NCI-H2196 (cell line): ENCODE data around the gene NTM.

Source experiments
- DNase-seq: peaks from one replicate; lab custom pipeline; 2025; ENCODE audit not compliant: unreplicated experiment; lab: John Stamatoyannopoulos, UW

The NTM gene

GRCh38 chr11:132087148-132087547 lies 716.7 kb downstream of the NTM start:
- no peak for DNase-seq

DNA sequence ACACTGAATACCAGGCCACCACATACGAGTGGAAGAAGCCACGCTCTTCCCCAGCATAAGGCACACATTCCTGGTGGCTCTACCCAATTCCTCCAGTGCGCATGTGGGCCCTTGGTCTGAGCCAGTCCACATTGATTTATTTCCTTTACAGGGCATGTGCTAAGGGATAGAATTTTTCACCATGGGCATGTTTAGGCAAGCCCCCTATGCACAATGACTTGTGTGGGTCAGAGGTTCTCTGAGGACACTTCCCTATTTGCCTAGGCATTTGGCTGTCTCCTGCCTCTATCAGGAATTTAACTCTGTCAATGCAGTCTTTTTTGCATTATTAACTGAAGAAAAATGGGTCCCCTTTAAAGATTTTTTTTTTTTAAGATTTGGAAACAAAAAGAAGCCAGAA lies 718.1 kb downstream of the NTM start:
- no peak for DNase-seq

- no peak for DNase-seq
Measured at GRCh38 chr11:132093536-132094259, 723.3 kb downstream of the NTM start.

- no peak for DNase-seq
Measured at GRCh38 chr11:132094598-132094997, 724.2 kb downstream of the NTM start.

GRCh38 chr11:132095230-132096131 lies 725.1 kb downstream of the NTM start:
- DNase-seq = no peak

GRCh38 chr11:132096132-132096825 lies 725.9 kb downstream of the NTM start:
- DNase-seq = no peak

DNA sequence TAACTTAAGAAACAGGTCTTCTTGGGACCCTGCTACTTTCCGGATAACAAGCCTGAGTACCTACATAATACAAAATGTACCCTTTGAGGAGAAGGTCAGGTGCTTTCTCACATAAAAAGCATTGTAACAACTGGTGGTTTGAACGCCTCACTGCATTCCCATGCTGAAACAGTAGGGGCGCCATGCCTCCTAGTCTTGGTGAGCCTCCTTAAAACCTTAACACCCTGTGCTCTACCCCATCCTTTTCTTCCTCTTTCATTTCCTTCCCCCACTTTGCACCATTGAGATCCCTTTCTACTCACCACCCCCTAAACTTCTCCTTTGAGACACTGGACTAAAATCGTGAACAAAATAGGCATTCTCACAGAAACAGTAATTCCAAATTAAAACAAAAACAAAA lies 729.3 kb downstream of the NTM start:
- DNase-seq = no peak

DNA sequence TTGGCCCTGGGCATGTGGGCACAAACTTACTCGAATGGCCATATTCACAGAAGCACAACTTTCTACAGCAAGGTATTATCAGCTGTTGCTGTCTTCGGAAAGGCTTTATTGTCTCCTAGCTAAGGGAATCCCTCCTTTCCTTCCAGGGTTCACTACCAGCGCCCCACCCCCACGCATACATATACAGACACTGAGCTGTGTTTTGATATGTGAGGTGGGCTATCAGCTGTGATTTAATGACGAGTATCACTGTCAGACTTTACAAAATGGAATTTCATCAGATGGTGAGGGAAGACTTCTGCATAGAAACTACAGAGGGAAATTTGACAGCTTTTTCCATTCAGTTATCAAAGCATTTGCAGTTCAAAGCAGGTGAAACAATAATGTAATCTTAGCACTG lies 730.2 kb downstream of the NTM start:
- no peak for DNase-seq

DNA sequence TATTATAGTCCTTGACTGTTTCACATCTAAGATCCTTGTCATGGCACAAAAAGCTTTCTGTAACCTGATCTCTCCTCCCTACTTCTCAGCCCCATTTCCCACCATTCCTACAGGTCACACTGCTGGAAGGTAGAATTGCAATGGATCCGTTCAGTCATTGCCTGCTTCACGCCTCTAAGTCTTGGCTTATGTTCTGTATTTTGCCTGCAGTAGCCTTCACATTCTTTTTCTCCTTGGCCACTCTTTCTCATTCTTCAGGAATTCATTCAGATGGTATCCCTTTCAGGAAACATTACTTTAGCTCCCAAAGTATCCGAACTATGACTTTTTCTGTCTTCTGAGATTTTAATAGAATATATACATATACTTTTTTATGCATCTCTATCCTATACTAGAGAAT lies 731.5 kb downstream of the NTM start:
- no peak for DNase-seq

DNA sequence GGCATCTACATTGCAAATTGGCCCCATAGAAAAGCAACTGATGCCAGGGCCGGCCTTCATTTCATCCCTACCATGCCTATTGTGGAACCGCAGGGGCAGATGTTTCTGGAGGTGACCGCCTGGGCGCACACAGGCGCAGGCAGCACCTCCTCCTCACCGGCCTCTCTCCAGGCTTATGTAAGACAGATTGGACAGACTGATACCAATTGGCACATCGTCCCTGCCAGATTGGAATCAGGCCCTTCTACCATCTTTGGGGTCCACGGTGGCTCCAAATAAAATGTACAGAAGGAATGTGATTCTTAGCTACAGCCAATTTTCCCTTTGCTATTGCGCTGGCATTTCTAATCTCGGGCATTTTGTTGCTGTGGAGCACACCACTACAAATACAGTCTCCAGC lies 732.6 kb downstream of the NTM start:
- DNase-seq = no peak

GRCh38 chr11:132106096-132106982 lies 735.9 kb downstream of the NTM start:
- no peak for DNase-seq

- no peak for DNase-seq
Measured at GRCh38 chr11:132111316-132111715, 740.9 kb downstream of the NTM start.

GRCh38 chr11:132111838-132112237 lies 741.4 kb downstream of the NTM start:
- DNase-seq = no peak

DNA sequence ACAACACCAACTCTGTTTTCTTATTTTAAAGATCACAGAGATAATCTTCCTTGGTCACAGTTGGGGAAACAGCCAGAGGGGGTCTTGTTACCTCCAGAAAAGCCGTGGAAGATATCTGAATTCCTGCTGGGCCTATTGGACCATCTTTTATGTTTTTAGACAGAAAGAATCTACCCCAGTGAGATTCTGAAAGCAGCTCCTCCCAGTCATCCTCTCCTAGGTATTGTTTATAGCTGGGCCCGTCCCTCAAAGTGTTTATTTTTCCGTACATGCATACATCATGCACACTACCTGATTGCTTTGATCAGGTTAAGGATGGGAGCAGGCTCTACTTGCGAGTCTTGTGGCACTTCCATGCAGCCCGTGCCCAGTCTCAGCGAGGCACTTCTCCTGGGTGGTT lies 742.4 kb downstream of the NTM start:
- DNase-seq = no peak

DNA sequence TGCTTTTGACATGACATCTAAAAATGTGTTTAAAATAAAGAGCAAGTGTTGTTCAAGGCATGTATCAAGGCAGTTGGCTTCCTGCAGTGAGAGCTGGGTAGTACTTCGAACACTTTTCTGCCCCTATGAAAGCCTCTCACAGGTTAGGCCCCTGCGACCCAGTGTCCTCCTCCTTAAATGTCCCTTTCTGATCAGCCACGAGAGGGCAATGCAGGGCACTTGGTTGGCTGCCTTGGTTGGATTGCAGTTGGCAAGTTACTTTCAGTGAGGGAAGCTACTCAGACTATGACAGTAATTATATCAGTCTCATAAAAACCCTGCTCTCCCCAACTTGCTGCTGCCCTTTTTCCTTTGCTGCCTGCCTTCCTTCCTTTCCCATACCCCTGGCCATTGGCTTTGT lies 743.8 kb downstream of the NTM start:
- DNase-seq = no peak

DNA sequence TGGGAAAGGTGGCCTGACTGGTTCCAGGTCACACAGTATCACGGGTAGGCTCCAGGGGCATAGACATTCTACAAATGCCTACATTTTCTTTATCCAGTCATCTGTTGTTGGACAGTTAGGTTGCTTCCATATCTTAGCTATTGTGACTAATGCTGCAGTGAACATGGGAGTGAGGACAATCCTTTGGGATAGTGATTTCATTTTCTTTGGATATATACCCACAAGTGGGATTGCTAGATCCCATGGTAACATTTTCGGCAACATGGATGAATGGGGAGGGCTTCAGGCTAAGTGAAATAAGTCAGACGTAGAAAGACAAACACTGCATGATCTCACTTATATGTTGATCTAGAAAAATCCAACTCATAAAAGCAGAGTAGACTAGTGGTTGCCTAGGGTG lies 744.3 kb downstream of the NTM start:
- DNase-seq = no peak

GRCh38 chr11:132115454-132115853 lies 745.0 kb downstream of the NTM start:
- DNase-seq = no peak

DNA sequence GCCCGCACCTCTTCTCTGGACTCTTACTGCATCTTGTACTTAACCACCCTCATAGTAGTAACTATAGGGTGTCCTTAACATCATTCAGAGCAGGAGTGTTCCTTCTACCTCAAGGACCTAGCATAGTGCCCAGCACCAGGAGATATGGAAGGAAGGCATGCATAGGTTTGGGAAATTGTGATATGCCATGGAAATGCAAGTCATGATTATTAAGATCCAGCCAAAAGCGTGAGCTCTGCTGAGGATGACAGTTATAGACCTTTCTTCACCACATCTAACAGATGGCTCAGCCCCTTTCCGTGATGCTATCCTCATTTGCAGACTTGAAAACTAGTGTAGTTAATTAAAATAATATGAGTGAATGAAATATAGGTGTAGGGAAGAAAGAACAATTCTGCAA lies 746.1 kb downstream of the NTM start:
- DNase-seq = no peak

DNA sequence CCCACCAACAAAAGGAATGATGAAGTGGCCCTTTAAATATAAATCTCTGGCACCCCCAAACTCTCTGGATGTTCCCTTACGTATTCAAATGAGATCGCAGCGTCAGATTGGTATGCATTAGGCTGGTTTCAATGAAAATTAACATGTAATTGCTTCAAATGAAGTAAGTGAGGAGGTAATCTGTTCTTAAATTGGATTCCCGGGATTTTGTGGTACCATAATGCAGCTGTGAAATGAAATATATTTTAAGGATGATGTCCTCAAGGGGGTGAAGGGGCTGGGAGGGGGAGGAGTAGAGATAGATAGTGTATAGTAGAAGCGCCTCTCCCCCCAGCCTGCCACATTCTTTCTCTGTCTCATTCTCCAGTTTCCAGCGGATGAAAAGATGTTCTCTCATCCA lies 748.2 kb downstream of the NTM start:
- DNase-seq = no peak

GRCh38 chr11:132119573-132119972 lies 749.2 kb downstream of the NTM start:
- DNase-seq = no peak

DNA sequence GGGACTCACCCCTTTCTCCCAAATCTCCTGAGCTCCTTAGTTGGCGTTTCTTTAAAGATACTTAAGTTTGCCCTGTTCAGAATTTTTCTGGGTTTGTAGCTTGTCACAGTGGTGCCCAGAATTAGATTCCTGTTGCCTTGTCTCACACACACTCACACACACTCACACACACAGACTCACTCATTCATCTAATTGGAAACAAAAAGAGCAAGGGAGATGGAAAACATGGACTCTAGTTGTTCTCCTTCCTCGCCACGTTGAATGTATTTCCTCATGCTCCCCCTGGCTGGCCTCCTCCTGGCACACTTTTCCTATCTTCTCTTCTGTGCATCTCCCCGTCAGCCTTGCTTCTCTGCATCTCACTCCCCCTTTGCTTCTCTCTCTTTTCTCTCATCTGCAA lies 752.3 kb downstream of the NTM start:
- no peak for DNase-seq
